OCI-LY1 (cell line): Measurements from ENCODE around the gene YIF1B.

Experiments
- H2AFZ ChIP-seq: fragments of 200-600 bp; sonication (generic), shearing (Covaris generic); 2 replicates; pipeline ENCODE4 v1.6.0; 2014; ENCODE audit warnings: antibody characterized with exemption, mild to moderate bottlenecking, low read length
- H3F3A ChIP-seq: fragments of 200-600 bp; sonication (generic), shearing (Covaris generic); 2 replicates; pipeline ENCODE4 v1.6.0; 2014; ENCODE audit warnings: mild to moderate bottlenecking, antibody characterized with exemption, low read length, moderate library complexity; ENCODE audit not compliant: insufficient read depth
- H3K27ac ChIP-seq: fragments of 200-600 bp; sonication (generic); 2 replicates; pipeline ENCODE4 v1.5.1; 2014; ENCODE audit warnings: low read length, mixed run types, mild to moderate bottlenecking, low read depth; ENCODE audit not compliant: poor library complexity, severe bottlenecking
- H3K27me3 ChIP-seq: fragments of 200-600 bp; sonication (generic); 2 replicates; pipeline ENCODE4 v1.6.0; 2014; ENCODE audit warnings: antibody characterized with exemption, mild to moderate bottlenecking, low read length, moderate library complexity; ENCODE audit not compliant: insufficient read depth
- H3K36me3 ChIP-seq: fragments of 200-600 bp; sonication (generic); 2 replicates; pipeline ENCODE4 v1.6.1; 2014; ENCODE audit warnings: mild to moderate bottlenecking, antibody characterized with exemption, low read length, moderate library complexity, mixed read lengths; ENCODE audit not compliant: insufficient read depth
- H3K4me1 ChIP-seq: fragments of 200-600 bp; sonication (generic); 2 replicates; pipeline ENCODE4 v1.5.1; 2014; ENCODE audit warnings: mild to moderate bottlenecking, low read length, moderate library complexity; ENCODE audit not compliant: insufficient read depth, severe bottlenecking
- H3K4me2 ChIP-seq: fragments of 200-600 bp; sonication (generic), shearing (Covaris generic); 2 replicates; pipeline ENCODE4 v1.6.1; 2014; ENCODE audit warnings: low read length
- H3K4me3 ChIP-seq: fragments of 200-600 bp; sonication (generic); 2 replicates; pipeline ENCODE4 v1.5.1; 2014; ENCODE audit warnings: low read length, low read depth, mild to moderate bottlenecking, mixed read lengths; ENCODE audit not compliant: poor library complexity, severe bottlenecking
- H3K79me2 ChIP-seq: fragments of 200-600 bp; shearing (Covaris generic); 2 replicates; pipeline ENCODE4 v1.6.1; 2016; ENCODE audit warnings: mixed run types, low read length, mixed read lengths; ENCODE audit not compliant: insufficient read depth
- H3K9ac ChIP-seq: fragments of 200-600 bp; sonication (generic), shearing (Covaris generic); 2 replicates; pipeline ENCODE4 v1.6.1; 2014; ENCODE audit warnings: mild to moderate bottlenecking, low read length, mixed read lengths
- H3K9me2 ChIP-seq: fragments of 200-600 bp; sonication (generic), shearing (Covaris generic); 2 replicates; pipeline ENCODE4 v1.6.1; 2014; ENCODE audit warnings: low read depth, mild to moderate bottlenecking, low read length, mixed read lengths
- H3K9me3 ChIP-seq: fragments of 200-600 bp; shearing (Covaris generic); 2 replicates; pipeline ENCODE4 v1.6.1; 2014; ENCODE audit warnings: low read length, mixed read lengths
- H4K20me1 ChIP-seq: fragments of 200-600 bp; sonication (generic), shearing (Covaris generic); 2 replicates; pipeline ENCODE4 v1.6.0; 2016; ENCODE audit warnings: mild to moderate bottlenecking, low read length; ENCODE audit not compliant: insufficient read depth
- EZH2 ChIP-seq: fragments of 200-600 bp; sonication (generic), shearing (Covaris generic); IDR thresholded peaks from 2 replicates; pipeline ENCODE4 v1.8.0; 2017; ENCODE audit warnings: borderline replicate concordance, mixed run types, mild to moderate bottlenecking, antibody characterized with exemption, low read length, moderate library complexity, mixed read lengths
- TF ChIP-seq, protein P1 (sequence below): fragments of 200-600 bp; sonication (generic), shearing (Covaris generic); IDR thresholded peaks from 2 replicates; pipeline ENCODE4 v1.5.1; 2017; ENCODE audit warnings: mild to moderate bottlenecking, antibody characterized with exemption, low read length, moderate library complexity, mixed read lengths

Gene YIF1B

DNA sequence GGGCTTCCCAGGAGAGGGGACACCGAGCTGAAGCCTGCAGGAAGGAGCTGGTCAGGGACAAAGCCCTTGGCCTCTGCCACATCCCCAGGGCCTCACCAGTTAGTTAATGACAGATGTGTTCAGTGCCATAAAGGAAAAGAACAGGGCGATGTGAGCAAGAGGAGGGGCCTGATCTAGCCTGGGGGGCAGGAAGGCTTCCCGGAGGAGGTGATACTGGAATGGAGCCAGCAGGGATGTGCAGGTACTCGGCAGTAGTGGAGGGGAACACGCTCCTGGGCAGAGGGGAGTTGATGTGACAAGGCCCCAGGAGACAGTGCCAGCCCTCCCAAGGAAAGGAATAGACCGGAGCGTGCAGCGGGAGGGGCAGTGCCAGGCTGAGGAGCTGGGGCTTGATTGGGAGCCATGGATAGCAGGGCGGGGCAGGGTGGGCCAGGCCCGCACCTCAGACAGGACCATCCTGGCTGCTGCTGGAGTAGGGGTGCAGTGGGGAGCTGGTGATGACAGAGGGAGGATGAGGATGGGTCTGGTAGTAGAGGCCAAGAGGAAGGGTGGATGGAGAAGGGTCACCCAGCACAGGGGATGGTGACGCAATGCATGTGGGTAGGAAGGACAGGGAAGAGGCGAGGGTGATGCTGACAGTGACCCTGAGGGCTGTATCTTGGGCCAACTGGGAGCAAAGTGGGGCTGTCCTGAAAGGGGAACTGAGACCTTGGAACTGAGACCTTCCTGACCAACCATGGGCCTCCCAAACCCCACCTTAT, 7.6 kb downstream of the YIF1B start:
- H3F3A ChIP-seq: no peaks in the 10 kb centered on the region
- no peak overlapping the region for H3K4me2 ChIP-seq
- no peak for TF ChIP-seq EZH2
- TF ChIP-seq, protein P1, sequence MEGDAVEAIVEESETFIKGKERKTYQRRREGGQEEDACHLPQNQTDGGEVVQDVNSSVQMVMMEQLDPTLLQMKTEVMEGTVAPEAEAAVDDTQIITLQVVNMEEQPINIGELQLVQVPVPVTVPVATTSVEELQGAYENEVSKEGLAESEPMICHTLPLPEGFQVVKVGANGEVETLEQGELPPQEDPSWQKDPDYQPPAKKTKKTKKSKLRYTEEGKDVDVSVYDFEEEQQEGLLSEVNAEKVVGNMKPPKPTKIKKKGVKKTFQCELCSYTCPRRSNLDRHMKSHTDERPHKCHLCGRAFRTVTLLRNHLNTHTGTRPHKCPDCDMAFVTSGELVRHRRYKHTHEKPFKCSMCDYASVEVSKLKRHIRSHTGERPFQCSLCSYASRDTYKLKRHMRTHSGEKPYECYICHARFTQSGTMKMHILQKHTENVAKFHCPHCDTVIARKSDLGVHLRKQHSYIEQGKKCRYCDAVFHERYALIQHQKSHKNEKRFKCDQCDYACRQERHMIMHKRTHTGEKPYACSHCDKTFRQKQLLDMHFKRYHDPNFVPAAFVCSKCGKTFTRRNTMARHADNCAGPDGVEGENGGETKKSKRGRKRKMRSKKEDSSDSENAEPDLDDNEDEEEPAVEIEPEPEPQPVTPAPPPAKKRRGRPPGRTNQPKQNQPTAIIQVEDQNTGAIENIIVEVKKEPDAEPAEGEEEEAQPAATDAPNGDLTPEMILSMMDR: no peak
- H3K27me3 ChIP-seq: no peaks in the 10 kb centered on the region
- no peak overlapping the region for H3K27ac ChIP-seq
- no peaks in the 10 kb centered on the region for H3K9me3 ChIP-seq
- H4K20me1 ChIP-seq: no peaks in the 10 kb centered on the region
- no peaks in the 10 kb centered on the region for H3K9me2 ChIP-seq
- H3K79me2 ChIP-seq: no peaks in the 10 kb centered on the region
- peaks cover 18% of the 10 kb centered on the region for H3K36me3 ChIP-seq
- no peak overlapping the region for H3K4me3 ChIP-seq
- H3K9ac ChIP-seq: no peak overlapping the region
- peaks cover 6% of the 10 kb centered on the region for H3K4me1 ChIP-seq
- no peak overlapping the region for H2AFZ ChIP-seq

GRCh38 chr19:38307597-38307996, 8.2 kb downstream of the YIF1B start:
- peaks cover 18% of the 10 kb centered on the region for H3K36me3 ChIP-seq
- no peak overlapping the region for H3K4me3 ChIP-seq
- TF ChIP-seq, protein P1: no peak
- no peak for TF ChIP-seq EZH2
- H3K9ac ChIP-seq: no peak overlapping the region
- H3K9me3 ChIP-seq: no peaks in the 10 kb centered on the region
- H3K27me3 ChIP-seq: no peaks in the 10 kb centered on the region
- H3F3A ChIP-seq: no peaks in the 10 kb centered on the region
- no peak overlapping the region for H3K27ac ChIP-seq
- no peaks in the 10 kb centered on the region for H3K79me2 ChIP-seq
- no peak overlapping the region for H3K4me2 ChIP-seq
- H3K9me2 ChIP-seq: no peaks in the 10 kb centered on the region
- H4K20me1 ChIP-seq: no peaks in the 10 kb centered on the region
- peaks cover under 1% of the 10 kb centered on the region for H3K4me1 ChIP-seq
- H2AFZ ChIP-seq: no peak overlapping the region

GRCh38 chr19:38307076-38307475, 8.7 kb downstream of the YIF1B start:
- no peak overlapping the region for H3K4me2 ChIP-seq
- no peaks in the 10 kb centered on the region for H3K79me2 ChIP-seq
- no peak for TF ChIP-seq EZH2
- TF ChIP-seq, protein P1: no peak
- no peaks in the 10 kb centered on the region for H3K27me3 ChIP-seq
- no peaks in the 10 kb centered on the region for H3K9me3 ChIP-seq
- H3K4me1 ChIP-seq: no peaks in the 10 kb centered on the region
- H3K36me3 ChIP-seq: peaks cover 18% of the 10 kb centered on the region
- H3K9me2 ChIP-seq: no peaks in the 10 kb centered on the region
- no peak overlapping the region for H2AFZ ChIP-seq
- H3K4me3 ChIP-seq: no peak overlapping the region
- no peaks in the 10 kb centered on the region for H3F3A ChIP-seq
- H3K27ac ChIP-seq: no peak overlapping the region
- no peaks in the 10 kb centered on the region for H4K20me1 ChIP-seq
- no peak overlapping the region for H3K9ac ChIP-seq
